Stomach (tissue), 4 donors: ENCODE measurements around the gene VWC2L.

Source experiments
- POLR2A ChIP-seq, 4 donors: fragments of 450-650 bp; IDR thresholded peaks; one replicate each; pipeline ENCODE4 v1.6.1; 2016; ENCODE audit warnings: antibody characterized with exemption in 4 of 4, control low read depth in 2 of 4, mild to moderate bottlenecking in 1 of 4, moderate library complexity in 1 of 4
- TF ChIP-seq, protein P1 (sequence below), 7 experiments: fragments of 450-650 bp in 4 of 7; fragments of 200-600 bp in 3 of 7; sonication (generic) in 3 of 7; IDR thresholded peaks; one replicate each; pipeline ENCODE4 v1.5.1; 2016 to 2019; ENCODE audit warnings: antibody characterized with exemption in 7 of 7, control low read depth in 2 of 7, mild to moderate bottlenecking in 1 of 7

GRCh38 chr2:214484701-214485100 is 73.8 kb downstream of the VWC2L start:
- no peak for TF ChIP-seq POLR2A (IDR thresholded peaks at IDR 0.05)
- TF ChIP-seq, protein P1, sequence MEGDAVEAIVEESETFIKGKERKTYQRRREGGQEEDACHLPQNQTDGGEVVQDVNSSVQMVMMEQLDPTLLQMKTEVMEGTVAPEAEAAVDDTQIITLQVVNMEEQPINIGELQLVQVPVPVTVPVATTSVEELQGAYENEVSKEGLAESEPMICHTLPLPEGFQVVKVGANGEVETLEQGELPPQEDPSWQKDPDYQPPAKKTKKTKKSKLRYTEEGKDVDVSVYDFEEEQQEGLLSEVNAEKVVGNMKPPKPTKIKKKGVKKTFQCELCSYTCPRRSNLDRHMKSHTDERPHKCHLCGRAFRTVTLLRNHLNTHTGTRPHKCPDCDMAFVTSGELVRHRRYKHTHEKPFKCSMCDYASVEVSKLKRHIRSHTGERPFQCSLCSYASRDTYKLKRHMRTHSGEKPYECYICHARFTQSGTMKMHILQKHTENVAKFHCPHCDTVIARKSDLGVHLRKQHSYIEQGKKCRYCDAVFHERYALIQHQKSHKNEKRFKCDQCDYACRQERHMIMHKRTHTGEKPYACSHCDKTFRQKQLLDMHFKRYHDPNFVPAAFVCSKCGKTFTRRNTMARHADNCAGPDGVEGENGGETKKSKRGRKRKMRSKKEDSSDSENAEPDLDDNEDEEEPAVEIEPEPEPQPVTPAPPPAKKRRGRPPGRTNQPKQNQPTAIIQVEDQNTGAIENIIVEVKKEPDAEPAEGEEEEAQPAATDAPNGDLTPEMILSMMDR (IDR thresholded peaks at IDR 0.05), result no peak
